Glomerular endothelial cell (primary cell): Measurements from ENCODE around the gene RPS15. TPM values are rescaled to one million over a fixed set of nuclear protein-coding genes. Genes with fewer than 3 reads are reported as not detected.
A peak's percentile ranks its signal among the peaks of the same experiment; 100 is the strongest.

ENCODE experiments used
- DNase-seq: peaks from one replicate; pipeline ENCODE4 v3.0.0-alpha.2; 2011; ENCODE audit warnings: low read depth, low spot score; ENCODE audit errors: extremely low read depth
- total RNA-seq: library from RNA; depleted of rRNA; stranded (reverse); fragments of >200 nt; gene quantifications from 2 replicates; pipeline ENCODE4 v1.2.3, GENCODE V29; 2015

The RPS15 gene
- total RNA-seq = 2,523 and 3,135 TPM in 2 replicates

DNA sequence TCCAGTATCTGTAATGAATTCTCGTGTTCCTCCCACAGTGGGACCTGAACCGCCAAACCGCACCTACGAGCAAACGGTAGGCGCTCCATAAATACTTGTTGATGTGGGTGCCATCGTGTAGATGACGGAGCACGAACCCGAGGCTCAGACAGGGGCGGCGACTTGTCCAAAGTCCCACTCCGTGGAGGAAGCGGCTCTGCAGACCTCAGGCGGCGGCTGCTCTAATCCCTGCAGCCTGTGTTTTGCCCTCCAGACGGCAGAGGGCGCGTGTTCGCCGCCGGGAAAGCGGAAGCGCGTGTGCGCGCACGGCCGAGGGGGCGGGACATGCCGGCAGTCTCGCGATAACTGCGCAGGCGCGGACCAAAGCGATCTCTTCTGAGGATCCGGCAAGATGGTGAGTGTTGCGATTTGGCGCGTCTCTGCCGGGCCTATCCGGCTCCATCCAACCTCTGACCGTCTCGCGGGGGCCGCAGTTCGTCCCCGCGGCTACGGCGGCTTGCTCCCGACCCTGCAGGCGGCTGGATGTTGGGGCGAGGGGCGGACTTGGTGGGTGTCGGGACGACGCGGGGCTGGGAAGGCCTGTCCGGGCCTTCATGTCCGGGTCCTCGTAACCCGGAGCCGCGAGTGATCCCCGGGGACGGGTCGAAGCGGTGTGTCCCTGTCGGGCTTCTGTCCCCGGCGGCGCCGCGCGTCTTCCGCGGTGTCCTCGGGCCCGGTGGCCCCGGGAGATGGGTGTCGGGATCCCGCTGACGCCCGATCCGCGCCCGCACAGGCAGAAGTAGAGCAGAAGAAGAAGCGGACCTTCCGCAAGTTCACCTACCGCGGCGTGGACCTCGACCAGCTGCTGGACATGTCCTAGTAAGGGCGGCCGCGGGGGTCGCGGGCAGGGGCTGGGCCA lies at the start of gene RPS15:
Gene RPS15, plus strand, starts transcription at position 362 of the 898 bp plus-strand sequence. Its CDS starts 30 bp downstream, at position 392.
- DNase-seq = peak; percentile 55

DNA sequence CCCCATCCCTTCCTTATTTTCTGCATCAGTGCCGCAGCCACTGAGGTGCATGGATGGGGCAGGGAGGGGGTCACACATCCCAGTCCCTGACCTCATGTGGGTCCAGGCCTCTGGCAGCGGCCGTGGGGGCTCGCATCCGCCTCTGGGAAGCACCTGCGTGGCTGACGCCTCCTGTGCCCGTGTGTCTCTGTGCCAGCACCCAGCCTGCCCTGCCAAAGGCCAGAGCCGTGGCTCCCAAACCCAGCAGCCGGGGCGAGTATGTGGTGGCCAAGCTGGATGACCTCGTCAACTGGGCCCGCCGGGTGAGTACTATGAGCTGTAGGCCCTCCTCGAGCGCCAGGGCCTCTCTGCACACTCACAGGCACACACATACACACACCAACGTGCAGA lies 49.6 kb upstream of the RPS15 start:
- no peak for DNase-seq

DNA sequence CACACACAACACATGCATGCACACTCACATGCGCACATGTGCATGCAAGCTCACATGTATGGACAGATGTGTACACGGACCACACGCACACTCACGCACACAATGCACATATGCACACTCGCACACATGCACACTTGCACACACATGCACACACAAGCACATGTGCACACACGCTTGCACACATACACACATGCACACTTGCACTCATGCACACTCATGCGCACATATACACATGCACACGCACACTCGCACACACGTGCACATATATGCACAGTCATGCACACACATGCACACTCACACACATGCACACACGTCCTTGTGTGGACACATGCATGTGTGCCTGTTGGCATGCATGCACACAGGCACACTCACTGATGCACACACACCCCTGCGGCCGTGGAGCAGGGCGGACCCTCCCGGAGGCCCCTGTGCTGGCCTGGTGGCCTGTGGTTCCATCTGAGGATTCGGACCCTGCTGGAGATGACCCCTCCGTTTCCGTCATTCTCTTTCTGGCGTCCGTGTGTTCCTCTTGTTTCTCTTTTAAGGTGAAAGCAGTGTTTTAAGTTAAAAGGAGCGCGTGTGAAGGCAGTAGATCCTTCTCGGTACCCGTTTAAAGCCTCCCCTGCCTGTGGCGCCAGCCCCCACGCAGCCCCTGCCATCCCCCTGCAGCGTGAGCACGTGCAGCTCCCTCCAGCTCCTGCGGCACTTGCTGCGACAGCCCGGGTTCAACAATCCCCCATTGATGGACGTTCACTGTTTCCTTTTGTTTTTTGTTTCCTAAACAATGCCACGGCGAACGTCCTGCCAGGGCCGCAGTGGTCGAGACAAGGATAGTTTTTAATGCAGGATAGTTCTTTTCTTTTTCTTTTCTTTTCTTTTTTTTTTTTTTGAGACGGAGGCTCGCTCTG lies 48.9 kb upstream of the RPS15 start:
- no peak for DNase-seq

DNA sequence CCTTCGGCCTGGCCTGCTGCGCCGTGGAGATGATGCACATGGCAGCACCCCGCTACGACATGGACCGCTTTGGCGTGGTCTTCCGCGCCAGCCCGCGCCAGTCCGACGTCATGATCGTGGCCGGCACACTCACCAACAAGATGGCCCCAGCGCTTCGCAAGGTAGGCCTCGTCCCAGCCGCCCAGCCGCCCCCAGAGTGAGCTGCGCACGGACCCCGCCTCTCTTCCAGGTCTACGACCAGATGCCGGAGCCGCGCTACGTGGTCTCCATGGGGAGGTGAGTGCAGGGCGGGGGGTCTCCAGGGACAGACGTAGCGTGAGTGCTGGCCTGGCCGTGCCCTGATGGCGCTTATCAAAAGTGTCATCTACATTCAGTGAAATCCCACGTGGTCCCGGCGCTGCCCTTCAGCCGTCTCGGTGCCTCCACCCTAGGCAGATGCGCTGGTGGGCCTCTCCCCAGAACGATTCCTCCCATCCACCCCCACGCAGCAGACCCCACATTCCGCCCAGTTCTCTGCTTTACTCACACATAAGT lies 47.2 kb upstream of the RPS15 start:
- DNase-seq = no peak

DNA sequence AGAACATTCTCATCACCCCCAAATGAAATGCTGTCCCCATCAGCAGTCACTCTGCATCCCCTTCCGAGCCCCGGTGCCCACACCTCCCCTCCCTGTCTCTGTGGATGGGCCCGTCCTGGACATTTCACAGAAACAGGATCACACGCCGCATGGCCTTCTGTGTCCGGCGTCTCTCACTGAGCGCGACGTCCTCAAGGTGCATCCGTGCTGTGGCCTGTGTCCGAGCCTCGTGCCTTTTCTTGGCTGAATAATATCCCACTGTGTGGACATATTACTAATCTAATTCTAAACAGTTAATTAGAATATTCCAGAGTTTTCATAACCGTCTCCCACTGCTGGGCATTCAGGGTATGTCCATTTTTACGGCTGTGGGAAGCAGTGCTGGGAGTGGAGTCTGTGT lies 45.8 kb upstream of the RPS15 start:
- DNase-seq = no peak

DNA sequence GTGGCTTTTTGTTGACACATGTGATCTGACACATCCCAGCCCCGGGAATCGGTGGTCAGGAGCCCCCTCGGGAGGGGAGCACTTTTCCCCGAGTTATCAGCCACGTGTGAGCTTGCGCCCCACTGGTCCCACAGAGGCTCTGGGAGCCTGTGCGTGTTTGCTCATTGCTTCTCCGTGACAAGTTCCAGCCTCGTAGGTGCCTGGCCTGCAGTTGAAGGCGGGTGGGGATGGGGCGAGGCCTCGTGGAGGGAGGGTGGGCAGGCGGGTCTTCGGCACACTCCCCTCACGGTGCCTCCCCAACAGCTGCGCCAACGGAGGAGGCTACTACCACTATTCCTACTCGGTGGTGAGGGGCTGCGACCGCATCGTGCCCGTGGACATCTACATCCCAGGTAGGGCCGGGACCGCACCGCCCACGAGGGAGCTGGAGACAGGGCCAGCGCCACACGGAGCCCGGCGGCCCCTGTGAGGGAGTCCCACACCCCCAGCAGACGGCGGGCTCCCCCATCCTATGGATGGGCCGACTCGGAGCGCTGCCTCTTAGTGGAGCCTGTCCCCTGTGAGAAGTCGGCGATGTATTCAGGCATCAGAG lies 45.2 kb upstream of the RPS15 start:
- no peak for DNase-seq

DNA sequence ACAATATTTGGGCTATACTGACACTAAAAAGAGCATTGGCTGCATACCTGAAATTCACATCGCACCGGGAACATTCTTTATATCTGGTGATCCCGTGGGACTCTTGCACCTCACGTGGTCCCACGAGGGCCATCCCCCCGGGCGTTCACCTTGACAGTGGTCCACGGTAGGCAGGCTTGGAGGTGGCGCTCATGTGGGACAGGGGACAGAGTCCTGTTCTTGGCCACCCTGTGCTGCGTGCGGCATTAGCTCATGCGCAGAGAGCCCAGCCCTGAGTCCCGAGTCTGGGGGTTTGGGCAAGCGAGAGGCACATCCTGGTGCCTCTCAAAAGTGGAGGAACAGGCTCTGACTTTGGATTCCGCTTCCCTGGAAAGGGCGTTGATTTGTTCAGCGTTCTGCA lies 44.4 kb upstream of the RPS15 start:
- no peak for DNase-seq

DNA sequence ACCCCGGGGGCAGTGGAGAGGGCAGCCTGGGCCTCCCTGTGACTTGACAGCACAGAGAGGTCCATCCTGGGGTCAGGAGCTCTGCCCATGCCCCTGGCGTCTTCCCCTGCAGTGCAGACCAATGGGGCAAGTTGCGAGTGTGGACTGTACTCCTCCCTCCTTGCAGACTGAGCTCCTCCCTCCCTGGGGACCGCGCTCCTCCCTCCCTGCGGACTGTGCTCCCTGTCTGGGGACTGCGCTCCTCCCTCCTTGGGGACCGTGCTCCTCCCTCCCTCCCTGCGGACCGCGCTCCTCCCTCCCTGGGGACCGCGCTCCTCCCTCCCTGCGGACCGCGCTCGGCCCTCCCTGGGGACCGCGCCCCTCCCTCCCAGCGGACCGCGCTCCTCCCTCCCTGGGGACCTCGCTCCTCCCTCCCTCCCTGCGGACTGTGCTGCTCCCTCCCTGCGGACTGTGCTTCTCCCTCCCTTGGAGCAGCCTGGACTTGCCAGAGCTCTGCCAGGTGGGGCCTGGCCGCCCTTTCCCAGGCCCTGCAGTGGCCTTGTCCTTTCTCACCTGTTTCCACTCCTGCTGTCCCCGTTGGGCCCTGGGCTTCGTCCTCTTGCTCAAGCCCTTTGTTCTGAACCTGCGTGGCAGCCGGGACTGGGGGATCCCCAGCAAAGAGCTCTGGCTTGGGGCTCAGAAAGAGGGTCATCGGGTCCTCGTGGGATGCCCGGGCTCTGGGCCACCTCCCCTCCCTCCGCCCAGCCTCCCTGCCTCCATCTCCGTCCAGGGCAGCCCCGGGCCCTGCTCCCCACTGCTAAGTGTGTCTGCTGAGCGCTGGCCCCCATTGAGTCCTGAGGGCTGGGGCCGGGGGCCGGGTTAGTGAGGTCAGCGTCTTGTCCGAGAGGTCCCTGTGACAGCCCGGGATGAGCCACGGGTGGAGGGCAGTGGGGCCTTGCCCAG lies 43.7 kb upstream of the RPS15 start:
- no peak for DNase-seq

DNA sequence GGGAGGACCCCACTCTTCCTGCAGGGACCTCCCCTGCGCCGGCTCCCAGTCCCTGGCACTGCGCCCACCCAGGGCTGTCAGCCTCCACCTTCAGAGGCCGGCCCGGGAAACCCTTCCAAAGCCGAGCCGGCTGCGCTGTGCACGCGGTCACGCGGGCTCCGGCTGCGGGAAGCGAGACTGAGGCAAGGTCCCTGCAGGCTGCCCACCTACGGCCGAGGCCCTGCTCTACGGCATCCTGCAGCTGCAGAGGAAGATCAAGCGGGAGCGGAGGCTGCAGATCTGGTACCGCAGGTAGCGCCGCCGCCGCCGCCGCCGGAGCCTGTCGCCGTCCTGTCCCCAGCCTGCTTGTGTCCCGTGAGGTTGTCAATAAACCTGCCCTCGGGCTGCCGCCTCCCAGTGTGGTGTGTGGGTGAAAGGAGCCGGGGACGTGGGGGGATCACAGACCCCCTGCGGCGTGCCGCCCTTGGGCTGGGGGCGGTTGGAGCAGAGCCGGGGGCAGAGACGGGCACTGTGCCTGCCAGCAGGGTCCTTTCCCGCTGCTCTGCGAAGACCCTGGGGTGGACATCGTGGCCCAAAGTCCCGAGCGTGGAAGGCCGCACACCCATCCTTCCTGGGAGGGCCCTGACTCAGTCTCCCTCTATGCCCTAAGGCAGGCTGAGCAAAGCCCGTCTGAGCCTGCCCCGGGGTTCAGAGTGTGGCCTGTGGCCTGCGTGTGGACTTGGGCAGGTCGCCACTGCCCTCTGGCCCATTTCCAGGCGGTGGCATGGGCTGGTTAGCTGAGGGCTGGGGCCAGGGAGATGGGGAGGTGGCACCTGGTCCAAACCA lies 42.8 kb upstream of the RPS15 start:
- no peak for DNase-seq

DNA sequence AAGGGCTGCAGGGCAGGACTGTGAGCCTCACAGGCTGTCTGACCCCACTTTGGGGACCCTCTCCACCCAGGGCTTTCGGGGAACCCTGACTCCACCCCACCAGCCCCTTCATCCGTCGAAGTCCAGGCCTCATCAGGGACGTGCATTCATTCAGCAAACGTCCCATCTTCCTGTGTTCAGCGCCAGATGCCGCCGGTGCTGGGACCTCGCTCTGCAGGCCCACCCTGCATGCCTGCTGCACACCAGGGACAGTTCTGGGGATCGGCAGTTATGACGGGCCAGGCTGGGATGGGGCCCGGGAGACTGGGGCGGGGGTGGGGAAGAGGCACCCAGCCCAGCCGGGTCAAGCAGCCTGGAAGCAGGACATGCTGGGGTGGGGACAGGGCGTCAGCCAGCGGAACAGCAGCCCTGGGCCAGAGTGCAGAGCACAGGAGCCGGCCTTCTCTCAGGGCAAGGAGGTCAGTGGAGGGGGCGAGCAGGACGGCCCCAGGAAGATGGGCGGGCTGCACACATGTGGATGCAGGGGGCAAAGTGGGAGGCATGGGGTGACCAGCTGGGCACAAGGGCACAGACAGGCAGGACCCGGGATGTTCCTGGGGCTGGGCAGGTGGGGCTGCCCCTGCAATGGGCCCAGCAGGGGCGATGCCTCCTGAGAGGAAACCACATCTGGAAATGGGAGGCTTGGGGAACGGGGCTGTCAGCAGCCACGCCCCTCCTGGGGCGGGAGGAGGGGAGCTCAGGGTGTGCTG lies 42.0 kb upstream of the RPS15 start:
- DNase-seq = no peak

DNA sequence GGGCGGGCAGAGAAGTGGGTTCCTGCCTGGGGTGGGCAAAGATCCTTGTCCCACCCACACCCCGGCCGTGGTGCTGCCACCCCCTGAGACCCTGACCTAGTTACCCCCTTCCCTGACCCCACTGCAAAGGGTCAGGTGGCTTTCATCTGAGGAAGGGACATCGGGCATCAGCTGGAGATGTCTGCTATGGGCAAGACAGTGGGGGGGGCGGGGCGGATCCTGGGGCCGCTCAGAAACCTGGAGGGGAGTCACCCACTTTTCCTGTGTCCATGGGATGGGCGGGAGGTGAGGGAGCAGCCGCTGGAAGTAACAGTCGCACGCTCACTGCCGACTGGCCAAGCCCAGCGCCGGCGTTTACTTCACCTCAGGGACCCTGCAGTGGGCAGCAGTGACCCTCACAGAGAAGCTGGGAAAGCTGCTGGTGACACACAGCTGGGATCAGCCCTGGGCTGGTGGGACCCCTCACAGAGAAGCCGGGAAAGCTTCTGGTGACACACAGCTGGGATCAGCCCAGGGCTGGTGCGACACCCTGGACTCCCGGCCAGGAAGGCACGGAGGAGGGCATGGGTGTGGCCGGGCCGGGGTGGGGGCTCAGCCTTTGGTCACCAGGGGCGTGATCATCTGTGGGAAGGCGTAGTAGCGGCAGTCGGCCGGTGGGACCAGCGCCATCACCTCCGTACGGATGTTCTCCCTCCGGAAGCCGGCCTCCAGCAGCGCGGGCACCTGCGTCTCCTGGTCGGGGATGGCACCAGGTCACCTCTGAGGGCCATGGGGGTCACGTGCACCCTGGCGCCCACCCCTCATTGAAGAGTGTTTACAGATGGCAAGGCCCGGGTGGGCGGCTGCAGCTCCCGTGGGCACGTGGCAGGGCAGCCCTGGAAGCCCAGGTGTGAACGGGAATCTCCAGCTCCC lies 41.2 kb upstream of the RPS15 start:
- DNase-seq = no peak

DNA sequence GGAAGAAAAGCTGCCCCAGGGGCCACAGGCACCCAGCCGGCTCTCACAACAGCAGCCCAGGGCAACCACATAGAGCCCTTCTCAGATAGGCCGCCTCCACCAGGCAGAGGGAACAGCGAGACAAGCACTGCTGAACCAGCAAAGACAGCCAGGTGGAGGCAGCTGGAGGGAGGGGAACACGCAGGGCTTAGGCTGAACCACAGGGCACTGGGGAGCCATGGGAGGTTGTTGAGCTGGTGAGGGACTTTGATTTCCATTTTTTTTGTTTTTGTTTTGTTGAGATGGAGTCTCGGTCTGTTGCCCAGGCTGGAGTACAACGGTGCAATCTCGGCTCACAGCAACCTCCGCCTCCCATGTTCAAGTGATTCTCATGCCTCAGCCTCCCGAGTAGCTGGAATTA lies 40.4 kb upstream of the RPS15 start:
- no peak for DNase-seq

DNA sequence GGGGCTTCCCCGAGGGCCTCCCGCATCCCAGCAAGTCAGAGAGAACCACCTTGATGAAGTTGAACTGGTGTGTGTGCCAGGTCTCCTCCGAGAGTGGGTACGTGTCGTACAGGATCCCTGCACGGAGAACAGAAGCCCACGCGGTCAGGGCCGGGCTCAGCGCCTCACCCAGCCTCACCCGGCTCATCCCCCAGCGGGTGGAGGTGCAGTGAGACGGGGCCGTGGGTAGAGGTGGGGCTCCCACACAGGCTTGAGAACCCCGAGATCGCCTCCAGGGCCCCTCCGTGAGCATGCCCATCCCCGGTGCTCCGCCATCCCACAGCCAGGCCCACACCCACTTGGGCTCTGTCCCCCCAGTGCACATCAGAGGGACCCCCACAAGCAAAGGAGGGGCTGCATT lies 39.1 kb upstream of the RPS15 start:
- no peak for DNase-seq

DNA sequence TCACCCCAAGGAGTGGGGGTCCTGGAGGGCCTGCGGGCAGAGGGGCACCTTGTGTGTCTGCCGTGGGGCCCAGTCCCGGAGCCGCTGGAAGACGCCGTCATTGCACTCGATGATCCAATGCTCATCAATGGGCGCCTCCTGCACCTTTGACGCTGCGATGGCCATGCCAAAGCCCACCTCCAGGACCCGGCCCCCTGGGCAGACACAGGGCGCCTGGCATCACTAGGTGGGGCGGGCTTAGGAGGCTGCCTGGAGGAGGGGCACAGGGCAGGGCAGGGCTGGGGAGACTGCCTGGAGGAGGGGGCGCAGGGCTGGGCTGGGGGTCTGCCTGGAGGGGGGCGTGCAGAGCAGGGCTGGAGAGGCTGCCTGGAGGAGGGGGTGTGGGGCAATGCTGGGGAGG lies 38.5 kb upstream of the RPS15 start:
- DNase-seq = no peak

DNA sequence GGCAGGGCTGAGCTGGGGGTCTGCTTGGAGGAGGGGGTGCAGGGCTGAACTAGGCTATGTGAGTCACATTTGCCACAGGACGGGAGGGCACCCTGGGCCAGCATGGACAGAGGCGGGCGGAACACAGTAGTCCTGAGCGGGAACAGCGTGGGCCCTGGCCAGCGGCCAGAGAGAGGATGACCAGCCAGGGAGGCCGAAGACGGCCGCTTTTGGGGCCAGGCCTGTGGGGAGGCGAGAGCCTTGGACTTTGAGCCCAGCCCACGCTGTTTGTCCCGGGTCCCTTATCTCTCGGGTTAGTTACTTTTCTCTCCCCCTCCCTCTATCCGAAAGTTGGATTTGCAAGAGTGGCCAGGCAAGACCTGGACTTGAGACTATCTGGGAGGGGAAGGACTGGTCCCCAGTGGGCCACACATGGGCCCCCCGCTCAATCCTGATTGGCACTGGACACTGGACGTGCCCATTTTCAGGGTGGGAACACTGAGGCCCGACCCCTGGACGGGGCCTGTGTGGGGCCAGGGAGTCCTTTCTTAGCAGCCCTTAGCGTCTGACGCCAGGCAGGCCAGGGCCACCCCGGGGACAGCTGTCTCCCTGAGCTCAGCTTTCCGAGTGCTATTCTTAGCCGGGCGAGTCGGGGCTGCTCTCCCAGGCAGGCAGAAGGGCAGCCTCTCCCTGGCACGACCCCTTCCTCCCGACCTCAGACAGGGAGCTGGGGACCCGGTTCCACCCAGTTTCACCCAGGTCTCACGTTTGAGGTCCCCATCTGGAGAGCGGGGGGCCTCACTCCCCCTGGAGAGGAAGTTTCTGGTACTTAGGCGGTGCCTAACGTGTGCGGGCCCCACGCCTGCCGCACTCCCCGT lies 37.7 kb upstream of the RPS15 start:
- no peak for DNase-seq

DNA sequence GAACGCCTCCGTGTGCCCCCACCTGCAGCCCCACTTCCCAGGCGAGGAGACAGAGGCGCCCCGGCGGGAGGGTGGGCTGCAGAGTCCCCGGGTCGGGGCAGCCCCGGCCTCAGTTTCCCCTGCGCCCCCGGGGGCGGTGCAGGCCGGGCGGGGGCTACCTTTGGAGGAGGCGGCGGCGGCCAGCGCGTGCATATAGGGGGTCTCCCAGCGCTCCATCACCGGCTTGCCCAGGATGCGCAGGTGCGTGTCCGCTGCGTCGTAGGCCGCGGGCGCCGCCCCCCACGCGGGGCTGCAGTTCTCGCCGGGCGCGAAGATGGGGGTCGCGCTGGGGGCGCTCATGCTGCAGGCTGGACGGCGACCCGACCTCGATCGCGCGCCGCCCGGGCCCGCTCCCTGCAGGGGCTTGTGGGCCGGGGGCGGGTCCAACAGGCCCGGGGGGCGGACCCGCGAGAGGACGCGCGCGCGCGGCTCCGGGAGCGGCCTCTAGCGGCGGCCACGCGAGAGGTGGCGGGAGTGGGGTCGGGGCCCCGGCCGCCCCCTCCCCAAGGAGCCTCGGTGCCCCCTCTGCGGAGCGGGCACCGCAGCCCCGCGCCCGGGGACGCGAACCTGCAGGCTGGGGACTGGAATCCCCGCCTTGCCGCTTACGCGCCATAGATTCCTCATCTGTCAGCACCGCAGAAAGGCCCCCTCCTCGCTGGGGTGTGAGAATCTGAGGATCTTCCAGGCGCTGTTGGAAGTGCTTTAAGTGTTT lies 36.9 kb upstream of the RPS15 start, which contains the start of gene GAMT:
Gene GAMT, minus strand, starts transcription at position 405 of the 751 bp plus-strand sequence. Its CDS starts 66 bp downstream, at position 339.
- no peak for DNase-seq
